Measurements from ENCODE around the gene COLQ. TPM values are rescaled to one million over a fixed set of nuclear protein-coding genes. Genes with fewer than 3 reads are reported as not detected.

COLQ gene
- total and polyA plus RNA-seq, 8 donors, result 1.9 to 12.6 (median 10.1) TPM

GRCh38 chr3:15499536-15499935, 22.0 kb downstream of the COLQ start:
- Histone ChIP-seq H3K4me1 (peaks cover 5 to 16% of the 10 kb centered on the region in 2 donors), H3K4me3 (no peak overlapping the region), H3K9me3 (no peaks in the 10 kb centered on the region), H3K36me3 (no peaks in the 10 kb centered on the region), H3K27ac (no peak overlapping the region), H3K27me3 (no peaks in the 10 kb centered on the region)
- TF ChIP-seq, protein P1, sequence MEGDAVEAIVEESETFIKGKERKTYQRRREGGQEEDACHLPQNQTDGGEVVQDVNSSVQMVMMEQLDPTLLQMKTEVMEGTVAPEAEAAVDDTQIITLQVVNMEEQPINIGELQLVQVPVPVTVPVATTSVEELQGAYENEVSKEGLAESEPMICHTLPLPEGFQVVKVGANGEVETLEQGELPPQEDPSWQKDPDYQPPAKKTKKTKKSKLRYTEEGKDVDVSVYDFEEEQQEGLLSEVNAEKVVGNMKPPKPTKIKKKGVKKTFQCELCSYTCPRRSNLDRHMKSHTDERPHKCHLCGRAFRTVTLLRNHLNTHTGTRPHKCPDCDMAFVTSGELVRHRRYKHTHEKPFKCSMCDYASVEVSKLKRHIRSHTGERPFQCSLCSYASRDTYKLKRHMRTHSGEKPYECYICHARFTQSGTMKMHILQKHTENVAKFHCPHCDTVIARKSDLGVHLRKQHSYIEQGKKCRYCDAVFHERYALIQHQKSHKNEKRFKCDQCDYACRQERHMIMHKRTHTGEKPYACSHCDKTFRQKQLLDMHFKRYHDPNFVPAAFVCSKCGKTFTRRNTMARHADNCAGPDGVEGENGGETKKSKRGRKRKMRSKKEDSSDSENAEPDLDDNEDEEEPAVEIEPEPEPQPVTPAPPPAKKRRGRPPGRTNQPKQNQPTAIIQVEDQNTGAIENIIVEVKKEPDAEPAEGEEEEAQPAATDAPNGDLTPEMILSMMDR (IDR thresholded peaks at IDR 0.05), result no peak
- ATAC-seq, result peak; percentile 83
- intact Hi-C loops (cut with DNase I), result no loop called here
- DNase-seq, result no peak

DNA sequence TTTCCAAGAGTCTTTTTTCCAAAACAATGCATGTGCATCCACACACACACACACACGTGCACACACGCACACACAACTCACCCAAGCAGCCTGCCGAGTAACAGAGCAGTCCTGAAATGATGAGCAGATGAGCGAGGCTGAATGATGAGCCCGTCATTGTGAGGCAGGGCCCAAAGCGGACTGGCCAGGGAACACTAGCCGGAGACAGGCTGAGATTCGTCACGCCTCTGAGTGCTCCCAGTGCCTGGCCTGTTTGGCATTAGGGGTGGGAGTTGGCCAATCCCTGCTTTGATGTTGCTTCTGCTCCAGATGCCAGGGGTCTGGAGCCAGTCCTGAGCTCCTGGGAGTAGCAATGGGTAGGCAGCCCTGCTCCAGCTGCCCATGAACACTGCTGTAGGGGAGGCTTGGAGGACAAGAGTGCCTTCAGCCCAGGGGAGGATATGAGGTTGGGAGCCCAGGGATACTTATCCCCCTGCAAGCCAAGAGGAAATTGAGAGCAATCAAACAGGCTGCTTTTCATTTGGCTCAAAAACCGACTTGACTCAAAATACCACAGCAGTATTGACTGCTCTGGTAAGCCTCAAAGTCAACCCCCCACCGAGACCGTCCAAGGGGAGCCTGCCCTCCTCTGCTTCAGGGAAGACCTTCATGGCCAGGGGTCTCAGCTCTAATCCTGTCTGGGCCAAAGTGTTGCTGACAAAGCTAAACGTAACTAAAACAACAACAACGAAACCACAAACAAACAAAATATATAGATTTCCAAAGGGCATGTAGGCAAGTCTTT, 22.9 kb downstream of the COLQ start:
- no peaks in the 10 kb centered on the region for H3K36me3 ChIP-seq
- H3K27ac ChIP-seq, result no peak overlapping the region
- TF ChIP-seq, protein P1 (IDR thresholded peaks at IDR 0.05), result no peak
- H3K4me3 ChIP-seq, result no peak overlapping the region
- intact Hi-C loops (cut with DNase I), result no loop called here
- ATAC-seq (no peak), DNase-seq (no peak)
- H3K4me1 ChIP-seq, result peaks cover 5 to 16% of the 10 kb centered on the region in 2 donors
- no peaks in the 10 kb centered on the region for H3K27me3 ChIP-seq
- no peaks in the 10 kb centered on the region for H3K9me3 ChIP-seq

DNA sequence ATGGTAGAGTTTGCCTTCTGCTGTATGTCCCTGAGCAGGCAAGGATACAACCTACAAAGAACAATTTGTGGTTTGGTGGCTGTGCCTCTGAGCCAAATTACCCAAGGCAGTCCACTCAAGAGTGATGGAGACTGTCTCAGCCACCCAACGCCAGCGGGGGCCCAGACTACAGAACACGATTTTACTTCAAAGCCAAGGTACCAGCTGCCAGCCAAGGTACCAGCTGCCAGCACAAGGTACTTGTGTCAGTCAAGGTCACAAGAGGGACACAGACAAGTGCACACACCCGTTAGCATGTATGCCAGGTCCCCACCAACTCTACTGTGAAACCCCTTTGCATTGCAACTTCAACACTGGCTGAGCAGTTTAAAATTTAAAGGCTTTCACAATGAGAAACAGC, 23.5 kb downstream of the COLQ start:
- intact Hi-C loops (cut with DNase I), result no loop called here
- no peaks in the 10 kb centered on the region for H3K27me3 ChIP-seq
- ATAC-seq, result no peak
- H3K4me3 ChIP-seq, result no peak overlapping the region
- no peaks in the 10 kb centered on the region for H3K9me3 ChIP-seq
- H3K4me1 ChIP-seq, result peaks cover 5 to 16% of the 10 kb centered on the region in 2 donors
- TF ChIP-seq, protein P1 (IDR thresholded peaks at IDR 0.05), result no peak
- no peak overlapping the region for H3K27ac ChIP-seq
- no peaks in the 10 kb centered on the region for H3K36me3 ChIP-seq
- DNase-seq, result no peak

DNA sequence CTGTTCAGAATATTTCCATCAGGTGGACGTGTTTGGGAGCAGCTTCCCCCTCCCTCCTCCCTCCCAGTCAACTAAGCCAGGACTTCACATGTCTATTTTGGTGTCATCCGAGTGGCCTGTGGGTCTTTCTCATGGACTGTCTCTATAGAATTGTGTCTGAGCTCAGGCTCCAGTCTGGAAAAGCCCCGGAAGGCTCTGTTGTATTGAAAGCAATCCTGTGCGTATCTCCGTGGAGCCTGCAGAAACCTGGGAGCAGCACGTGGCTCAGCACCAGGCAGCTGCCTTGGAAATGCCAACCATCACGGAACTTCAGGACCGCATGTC, 25.2 kb downstream of the COLQ start:
- Histone ChIP-seq H3K4me3 (no peak overlapping the region), H3K27ac (no peak overlapping the region), H3K4me1 (peaks cover 5 to 16% of the 10 kb centered on the region in 2 donors), H3K9me3 (no peaks in the 10 kb centered on the region), H3K36me3 (no peaks in the 10 kb centered on the region), H3K27me3 (no peaks in the 10 kb centered on the region)
- ATAC-seq, result no peak
- TF ChIP-seq, protein P1 (IDR thresholded peaks at IDR 0.05), result no peak
- intact Hi-C loops (cut with DNase I), result no loop called here
- DNase-seq, result no peak

- Histone ChIP-seq H3K4me1 (peaks cover 5 to 16% of the 10 kb centered on the region in 2 donors), H3K9me3 (no peaks in the 10 kb centered on the region), H3K27ac (no peak overlapping the region), H3K27me3 (no peaks in the 10 kb centered on the region), H3K4me3 (no peak overlapping the region), H3K36me3 (no peaks in the 10 kb centered on the region)
- ATAC-seq (no peak), DNase-seq (no peak)
- TF ChIP-seq, protein P1 (IDR thresholded peaks at IDR 0.05), result no peak
- intact Hi-C loops (cut with DNase I), result no loop called here
Observed at GRCh38 chr3:15495461-15496340, 25.8 kb downstream of the COLQ start.

Data from left lung (tissue), 10 donors.